ENCODE results near the gene TBC1D2. TPM values are rescaled to one million over a fixed set of nuclear protein-coding genes. Genes with fewer than 3 reads are reported as not detected.

Gene TBC1D2
- total and polyA plus RNA-seq, 2 of the 13 experiments (the other 11 are each of a cell fraction or from before 2014, with no cell fraction given) = 2.0 to 2.8 TPM

- TF ChIP-seq ZKSCAN1 (IDR thresholded peaks at IDR 0.05; ENCODE audit: low read length) = no peak
- no peak for TF ChIP-seq ZEB1 (IDR thresholded peaks at IDR 0.05; ENCODE audit: insufficient replicate concordance, low read depth)
- TF ChIP-seq HES4 (CRISPR knock-in tag; IDR thresholded peaks at IDR 0.05; ENCODE audit: borderline replicate concordance) = no peak
- no peak for TF ChIP-seq SATB2 (CRISPR knock-in tag; IDR thresholded peaks at IDR 0.05)
- no peak for TF ChIP-seq AHR (CRISPR knock-in tag; IDR thresholded peaks at IDR 0.05)
- no peak for TF ChIP-seq NFIB (CRISPR knock-in tag; IDR thresholded peaks at IDR 0.05; ENCODE audit: borderline replicate concordance)
- TF ChIP-seq, protein P1, sequence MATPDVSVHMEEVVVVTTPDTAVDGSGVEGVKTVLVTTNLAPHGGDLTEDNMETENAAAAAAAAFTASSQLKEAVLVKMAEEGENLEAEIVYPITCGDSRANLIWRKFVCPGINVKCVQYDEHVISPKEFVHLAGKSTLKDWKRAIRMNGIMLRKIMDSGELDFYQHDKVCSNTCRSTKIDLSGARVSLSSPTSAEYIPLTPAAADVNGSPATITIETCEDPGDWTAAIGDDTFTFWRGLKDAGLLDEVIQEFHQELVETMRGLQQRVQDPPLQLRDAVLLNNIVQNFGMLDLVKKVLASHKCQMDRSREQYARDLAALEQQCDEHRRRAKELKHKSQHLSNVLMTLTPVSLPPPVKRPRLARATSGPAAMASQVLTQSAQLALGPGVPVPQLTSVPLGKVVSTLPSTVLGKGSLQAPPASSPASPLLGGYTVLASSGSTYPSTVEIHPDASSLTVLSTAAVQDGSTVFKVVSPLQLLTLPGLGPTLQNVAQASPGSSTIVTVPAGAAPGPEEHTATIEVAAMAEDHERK (CRISPR knock-in tag; IDR thresholded peaks at IDR 0.05; ENCODE audit: low read depth) = no peak
- TF ChIP-seq SMAD1 (CRISPR knock-in tag; IDR thresholded peaks at IDR 0.05; ENCODE audit: borderline replicate concordance, low read depth) = no peak
- no peak for TF ChIP-seq THAP11 (CRISPR knock-in tag; IDR thresholded peaks at IDR 0.05)
These were observed 47.6 kb upstream of the TBC1D2 start (continued) for GRCh38 chr9:98302938-98303632.

- WGBS (ENCODE audit: low lambda C conversion rate) = 55% methylated on average over 5 of the region's 5 CpGs
- BruUV-seq (replicated peaks) = no TSS peak
These were observed 46.7 kb upstream of the TBC1D2 start for GRCh38 chr9:98302150-98302549.

More at GRCh38 chr9:98302150-98302549, 46.7 kb upstream of the TBC1D2 start:
- H3K4me1 ChIP-seq (ENCODE audit: insufficient read depth, low read length) = no peaks in the 10 kb centered on the region
- H3K9ac ChIP-seq (ENCODE audit: insufficient read depth, low read depth, low read length) = no peak overlapping the region
- no peaks in the 10 kb centered on the region for H3K9me3 ChIP-seq (ENCODE audit: low read length)
- TF ChIP-seq BCLAF1 (IDR thresholded peaks at IDR 0.05) (no peak), ZNF660 (CRISPR knock-in tag; IDR thresholded peaks at IDR 0.05; ENCODE audit: borderline replicate concordance, low read depth) (no peak)
- H2AFZ ChIP-seq (ENCODE audit: low read length) = no peak overlapping the region
- DNase-seq (ENCODE audit: low spot score) (no peak), ATAC-seq (no peak), FAIRE-seq (no peak)
- intact Hi-C loops (cut with micrococcal nuclease; ENCODE audit: unreplicated experiment) (no loop called here), in situ Hi-C loops (cut with HindIII; ENCODE audit: extremely low pct_ligation_motif_present, low pct_unique_long_range_greater_than_20kb) (no loop called here)
- ChIA-PET CTCF (ENCODE audit: low intra/inter-chr PET ratio, low total read pairs) (no interaction called here), POLR2A (no interaction called here)
- no peak overlapping the region for H3K4me2 ChIP-seq (ENCODE audit: low read depth, low read length)
- no peak overlapping the region for H3K27ac ChIP-seq (ENCODE audit: extremely low read length, insufficient read depth, low read length)
- H4K20me1 ChIP-seq (ENCODE audit: insufficient read depth, low read length) = no peaks in the 10 kb centered on the region
- no peaks in the 10 kb centered on the region for H3K79me2 ChIP-seq (ENCODE audit: insufficient read depth, low read length)
- peaks cover 0 to 10% of the 10 kb centered on the region in 2 experiments; a peak in 2 of 5 replicates for H3K27me3 ChIP-seq (ENCODE audit: control insufficient read depth in 1 of 2, insufficient read depth in 2 of 2, low read length in 2 of 2)
- H3K4me3 ChIP-seq (replicated peaks in 1 of 3; ENCODE audit: insufficient read depth in 1 of 3, low read depth in 2 of 3, low read length in 3 of 3) = no peak overlapping the region
- H3K36me3 ChIP-seq (replicated peaks in 1 of 2; ENCODE audit: control insufficient read depth in 1 of 2, insufficient read depth in 2 of 2, low read length in 2 of 2) = no peaks in the 10 kb centered on the region

All from HepG2 (cell line).